Measurements from ENCODE around the gene P2RX3. TPM values are rescaled to one million over a fixed set of nuclear protein-coding genes. Genes with fewer than 3 reads are reported as not detected.
A peak's percentile ranks its signal among the peaks of the same experiment; 100 is the strongest.

P2RX3 gene
- total and polyA plus RNA-seq, 10 donors, result not detected

DNA sequence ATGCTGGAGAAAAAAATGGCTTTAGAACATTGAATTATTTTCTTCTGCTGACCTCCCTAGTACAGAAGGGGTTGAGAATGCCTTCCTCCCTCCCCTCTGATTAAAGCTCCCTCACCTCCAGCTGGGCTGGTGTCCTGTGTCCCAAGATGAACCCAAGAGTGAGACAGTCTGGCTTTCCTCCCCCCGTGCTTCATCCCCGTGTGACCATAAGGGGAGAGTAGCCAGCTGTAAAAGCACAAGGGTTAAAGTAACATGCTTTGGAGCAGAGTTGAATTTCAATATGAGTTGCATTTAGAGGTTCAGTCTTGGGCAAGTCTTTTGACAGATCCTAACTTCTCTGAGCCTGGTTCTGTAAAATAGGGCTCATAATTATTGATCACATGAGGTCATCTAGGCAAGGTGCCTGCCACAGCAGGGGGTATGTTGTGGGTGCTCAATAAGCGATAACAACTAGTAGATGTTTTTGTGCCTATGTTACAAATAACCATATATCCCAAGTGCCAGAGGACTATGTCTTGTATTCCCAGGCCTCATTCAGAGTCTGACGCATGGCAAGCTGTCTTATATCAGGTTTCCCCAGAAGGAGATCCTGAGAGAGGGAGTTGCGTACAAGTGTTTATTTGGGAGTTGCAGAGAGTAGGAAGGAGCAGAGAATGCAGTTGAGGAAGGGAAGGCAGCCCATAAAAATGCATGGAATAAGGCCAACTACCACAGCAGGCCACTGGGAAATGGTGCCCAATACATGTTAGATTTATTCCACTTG, 48.2 kb downstream of the P2RX3 start:
- Histone ChIP-seq H3K27me3 (replicated peaks in 1 of 7) (no peaks in the 10 kb centered on the region), H3K4me3 (no peak overlapping the region), H3K27ac (no peak overlapping the region), H3K36me3 (no peaks in the 10 kb centered on the region), H3K9me3 (no peaks in the 10 kb centered on the region), H3K4me1 (no peaks in the 10 kb centered on the region)
- TF ChIP-seq POLR2AphosphoS5 (IDR thresholded peaks at IDR 0.05), result no peak
- TF ChIP-seq, protein P1, sequence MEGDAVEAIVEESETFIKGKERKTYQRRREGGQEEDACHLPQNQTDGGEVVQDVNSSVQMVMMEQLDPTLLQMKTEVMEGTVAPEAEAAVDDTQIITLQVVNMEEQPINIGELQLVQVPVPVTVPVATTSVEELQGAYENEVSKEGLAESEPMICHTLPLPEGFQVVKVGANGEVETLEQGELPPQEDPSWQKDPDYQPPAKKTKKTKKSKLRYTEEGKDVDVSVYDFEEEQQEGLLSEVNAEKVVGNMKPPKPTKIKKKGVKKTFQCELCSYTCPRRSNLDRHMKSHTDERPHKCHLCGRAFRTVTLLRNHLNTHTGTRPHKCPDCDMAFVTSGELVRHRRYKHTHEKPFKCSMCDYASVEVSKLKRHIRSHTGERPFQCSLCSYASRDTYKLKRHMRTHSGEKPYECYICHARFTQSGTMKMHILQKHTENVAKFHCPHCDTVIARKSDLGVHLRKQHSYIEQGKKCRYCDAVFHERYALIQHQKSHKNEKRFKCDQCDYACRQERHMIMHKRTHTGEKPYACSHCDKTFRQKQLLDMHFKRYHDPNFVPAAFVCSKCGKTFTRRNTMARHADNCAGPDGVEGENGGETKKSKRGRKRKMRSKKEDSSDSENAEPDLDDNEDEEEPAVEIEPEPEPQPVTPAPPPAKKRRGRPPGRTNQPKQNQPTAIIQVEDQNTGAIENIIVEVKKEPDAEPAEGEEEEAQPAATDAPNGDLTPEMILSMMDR (IDR thresholded peaks at IDR 0.05 in 8 of 11, conservative IDR thresholded peaks at IDR 0.05 in 3 of 11), result no peak
- no peak for TF ChIP-seq POLR2A (IDR thresholded peaks at IDR 0.05)
- intact Hi-C loops (cut with DNase I; ENCODE audit: low total_unique reads), result no loop called here
- 85 to 92% (median 90%) methylated on average over 5 of the region's 5 CpGs for WGBS, 5 donors
- DNase-seq, result no peak

DNA sequence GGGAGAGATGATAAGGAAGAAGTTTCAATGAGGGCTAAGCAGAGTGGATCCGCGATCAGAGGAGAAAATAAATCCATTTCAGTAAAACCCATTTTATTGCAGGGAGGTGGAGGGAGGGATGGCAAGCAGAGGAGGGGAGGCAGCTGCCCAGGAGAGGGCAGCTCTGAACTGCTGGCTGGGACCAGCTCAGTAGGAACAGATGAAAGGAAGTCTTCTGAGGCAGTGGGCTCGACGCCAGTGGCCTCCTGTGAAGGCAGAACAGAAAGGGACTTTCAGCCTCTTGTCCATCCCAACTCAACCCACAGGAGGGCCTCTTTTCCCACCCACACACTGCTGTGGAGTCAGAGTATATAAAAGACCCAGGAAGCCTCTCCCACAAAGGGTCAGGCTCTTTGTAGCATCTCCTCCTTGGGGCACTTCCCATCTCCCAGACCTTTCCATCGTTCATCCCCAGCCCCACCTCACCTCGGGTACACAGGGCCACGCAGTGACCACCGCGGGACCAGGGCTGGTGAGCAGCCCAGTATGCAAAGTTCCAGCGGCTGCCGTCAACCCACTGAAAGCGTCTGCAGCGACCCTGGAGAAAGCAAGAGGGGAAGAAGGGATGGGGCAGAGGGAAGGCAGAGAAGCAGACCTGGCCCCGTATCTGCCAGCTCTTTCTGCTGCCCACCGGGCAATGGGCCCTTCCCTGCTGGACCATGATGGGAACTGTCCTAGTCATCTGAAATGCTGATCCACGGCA, 49.3 kb downstream of the P2RX3 start:
- H3K4me1 ChIP-seq, result no peaks in the 10 kb centered on the region
- no peak overlapping the region for H3K27ac ChIP-seq
- no peak overlapping the region for H3K4me3 ChIP-seq
- no peaks in the 10 kb centered on the region for H3K36me3 ChIP-seq
- DNase-seq, result no peak
- H3K9me3 ChIP-seq, result no peaks in the 10 kb centered on the region
- 68 to 79% (median 74%) methylated on average over 16 of the region's 16 CpGs for WGBS, 5 donors
- intact Hi-C loops (cut with DNase I; ENCODE audit: low total_unique reads), result no loop called here
- H3K27me3 ChIP-seq (replicated peaks in 1 of 7), result no peaks in the 10 kb centered on the region
- TF ChIP-seq, protein P1 (IDR thresholded peaks at IDR 0.05 in 8 of 11, conservative IDR thresholded peaks at IDR 0.05 in 3 of 11), result peak in 1 of 11 experiments; percentile 13
- TF ChIP-seq POLR2A (IDR thresholded peaks at IDR 0.05), result no peak

DNA sequence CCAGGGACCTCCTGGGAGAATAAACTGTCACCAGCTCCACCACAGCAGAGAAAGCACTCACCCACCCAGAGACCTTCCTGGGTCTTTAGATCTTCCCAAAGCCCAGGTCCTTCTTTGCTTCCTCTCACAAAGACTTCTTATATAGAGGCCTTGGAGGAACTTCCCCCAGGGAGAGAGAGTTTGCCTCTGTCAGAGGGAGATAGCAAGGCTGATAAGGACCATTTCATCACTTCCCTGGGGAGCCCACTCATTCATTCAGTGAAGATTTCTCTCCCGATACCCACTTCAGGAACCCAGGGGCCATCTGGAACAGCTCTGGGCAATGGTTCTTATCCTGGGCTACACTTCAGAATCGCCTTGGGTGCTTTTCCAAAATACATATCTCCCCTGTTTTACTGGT, 52.4 kb downstream of the P2RX3 start, which contains the start of gene PRG2:
Gene PRG2 (minus strand): TSS at position 116 of the 400 bp plus-strand sequence. CDS start 706 bp downstream, outside the sequence.
- Histone ChIP-seq H3K4me1 (no peaks in the 10 kb centered on the region), H3K36me3 (no peaks in the 10 kb centered on the region), H3K27ac (no peak within 1 kb of the TSS), H3K9me3 (no peaks in the 10 kb centered on the region), H3K27me3 (replicated peaks in 1 of 7) (no peaks in the 10 kb centered on the region), H3K4me3 (no peak within 1 kb of the TSS)
- intact Hi-C loops (cut with DNase I; ENCODE audit: low total_unique reads), result no loop called here
- WGBS, 5 donors, result 57 to 79% (median 67%) methylated on average over 2 of the region's 2 CpGs
- no peak for DNase-seq
- TF ChIP-seq POLR2AphosphoS5 (IDR thresholded peaks at IDR 0.05) (no peak), POLR2A (IDR thresholded peaks at IDR 0.05) (no peak)

DNA sequence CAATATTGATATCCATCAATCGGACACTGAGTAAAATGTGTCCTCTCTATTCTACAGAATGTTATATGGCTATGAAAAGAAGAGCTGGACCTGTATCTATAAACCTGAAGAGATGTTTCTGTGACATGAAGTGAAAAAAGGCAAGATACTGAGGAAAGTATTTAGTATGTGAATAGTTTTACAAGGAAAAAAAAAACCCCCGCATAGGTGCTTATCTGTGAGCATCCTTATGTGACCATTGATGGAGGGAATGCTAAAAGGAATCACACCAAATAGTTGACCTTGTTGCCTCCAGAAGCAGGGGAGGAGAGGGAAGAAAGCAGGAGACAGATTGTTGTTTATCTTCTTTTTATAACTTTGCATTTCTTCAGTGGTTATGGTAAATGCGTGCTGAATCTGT, 53.0 kb downstream of the P2RX3 start:
- WGBS, 5 donors, result 90 to 96% (median 94%) methylated on average over 3 of the region's 3 CpGs
- H3K27me3 ChIP-seq (replicated peaks in 1 of 7), result no peaks in the 10 kb centered on the region
- H3K27ac ChIP-seq, result no peak overlapping the region
- H3K36me3 ChIP-seq, result no peaks in the 10 kb centered on the region
- H3K4me3 ChIP-seq, result no peak overlapping the region
- intact Hi-C loops (cut with DNase I; ENCODE audit: low total_unique reads), result no loop called here
- no peaks in the 10 kb centered on the region for H3K4me1 ChIP-seq
- H3K9me3 ChIP-seq, result no peaks in the 10 kb centered on the region
- no peak for DNase-seq
- TF ChIP-seq, protein P1 (IDR thresholded peaks at IDR 0.05 in 8 of 11, conservative IDR thresholded peaks at IDR 0.05 in 3 of 11), result no peak
- TF ChIP-seq POLR2AphosphoS5 (IDR thresholded peaks at IDR 0.05) (no peak), POLR2A (IDR thresholded peaks at IDR 0.05) (no peak)

Data from spleen (tissue), 11 donors.